GM12864 (cell line): ENCODE measurements around the gene KCNN3.

ENCODE experiments used
- DNase-seq: peaks from one replicate; pipeline ENCODE4 v3.0.0-alpha.2; 2011; ENCODE audit warnings: low read depth
- H3K4me3 ChIP-seq: 2 replicates; pipeline ENCODE4 v1.5.1; 2011; ENCODE audit warnings: mild to moderate bottlenecking, low read depth, low read length, control low read depth
- CTCF ChIP-seq: IDR thresholded peaks from 2 replicates; pipeline ENCODE4 v1.5.1; 2011; ENCODE audit warnings: low read depth, mild to moderate bottlenecking, moderate library complexity, low read length, control low read depth, inconsistent platforms; ENCODE audit errors: missing control alignments

KCNN3 gene

GRCh38 chr1:154742606-154743005 is 127.5 kb downstream of the KCNN3 start:
- no peak for DNase-seq
- no peak for TF ChIP-seq CTCF
- no peak overlapping the region for H3K4me3 ChIP-seq

- no peak for TF ChIP-seq CTCF
- no peak for DNase-seq
- no peak overlapping the region for H3K4me3 ChIP-seq
These were observed 128.2 kb downstream of the KCNN3 start for GRCh38 chr1:154741741-154742495.

GRCh38 chr1:154741327-154741726 is 128.8 kb downstream of the KCNN3 start:
- DNase-seq: no peak

GRCh38 chr1:154739654-154740053 is 130.4 kb downstream of the KCNN3 start:
- no peak for DNase-seq
- no peak overlapping the region for H3K4me3 ChIP-seq
- TF ChIP-seq CTCF: no peak

More at GRCh38 chr1:154741327-154741726, 128.8 kb downstream of the KCNN3 start:
- no peak for TF ChIP-seq CTCF
- H3K4me3 ChIP-seq: no peak overlapping the region

GRCh38 chr1:154736841-154737240 is 133.2 kb downstream of the KCNN3 start:
- TF ChIP-seq CTCF: no peak
- DNase-seq: no peak
- H3K4me3 ChIP-seq: no peak overlapping the region

GRCh38 chr1:154735804-154736168 is 134.3 kb downstream of the KCNN3 start:
- no peak for DNase-seq
- TF ChIP-seq CTCF: no peak
- no peak overlapping the region for H3K4me3 ChIP-seq
